Measurements from ENCODE around the gene SPTLC2. TPM values are rescaled to one million over a fixed set of nuclear protein-coding genes. Genes with fewer than 3 reads are reported as not detected.

SPTLC2 gene
- total RNA-seq, 1 donor from 2014 or later, result 28.1 TPM

GRCh38 chr14:77489041-77489440 lies 127.4 kb downstream of the SPTLC2 start:
- H3K4me1 Mint-ChIP-seq (ENCODE audit: unreplicated experiment), result no peaks in the 10 kb centered on the region
- TF ChIP-seq, protein P1, sequence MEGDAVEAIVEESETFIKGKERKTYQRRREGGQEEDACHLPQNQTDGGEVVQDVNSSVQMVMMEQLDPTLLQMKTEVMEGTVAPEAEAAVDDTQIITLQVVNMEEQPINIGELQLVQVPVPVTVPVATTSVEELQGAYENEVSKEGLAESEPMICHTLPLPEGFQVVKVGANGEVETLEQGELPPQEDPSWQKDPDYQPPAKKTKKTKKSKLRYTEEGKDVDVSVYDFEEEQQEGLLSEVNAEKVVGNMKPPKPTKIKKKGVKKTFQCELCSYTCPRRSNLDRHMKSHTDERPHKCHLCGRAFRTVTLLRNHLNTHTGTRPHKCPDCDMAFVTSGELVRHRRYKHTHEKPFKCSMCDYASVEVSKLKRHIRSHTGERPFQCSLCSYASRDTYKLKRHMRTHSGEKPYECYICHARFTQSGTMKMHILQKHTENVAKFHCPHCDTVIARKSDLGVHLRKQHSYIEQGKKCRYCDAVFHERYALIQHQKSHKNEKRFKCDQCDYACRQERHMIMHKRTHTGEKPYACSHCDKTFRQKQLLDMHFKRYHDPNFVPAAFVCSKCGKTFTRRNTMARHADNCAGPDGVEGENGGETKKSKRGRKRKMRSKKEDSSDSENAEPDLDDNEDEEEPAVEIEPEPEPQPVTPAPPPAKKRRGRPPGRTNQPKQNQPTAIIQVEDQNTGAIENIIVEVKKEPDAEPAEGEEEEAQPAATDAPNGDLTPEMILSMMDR (IDR thresholded peaks at IDR 0.05), result no peak
- DNase-seq (ENCODE audit: extremely low spot score, unreplicated experiment), result no peak

GRCh38 chr14:77488558-77488957 lies 127.9 kb downstream of the SPTLC2 start:
- Mint-ChIP-seq H3K27me3 (ENCODE audit: unreplicated experiment) (peaks cover 2% of the 10 kb centered on the region), H3K4me1 (ENCODE audit: unreplicated experiment) (no peaks in the 10 kb centered on the region), H3K27ac (ENCODE audit: unreplicated experiment) (no peak overlapping the region), H3K9me3 (ENCODE audit: unreplicated experiment) (no peaks in the 10 kb centered on the region), H3K36me3 (ENCODE audit: unreplicated experiment) (no peaks in the 10 kb centered on the region), H3K4me3 (ENCODE audit: unreplicated experiment) (no peak overlapping the region)
- TF ChIP-seq, protein P1 (IDR thresholded peaks at IDR 0.05), result no peak
- no peak for DNase-seq (ENCODE audit: extremely low spot score, unreplicated experiment)

More at GRCh38 chr14:77489041-77489440, 127.4 kb downstream of the SPTLC2 start:
- Mint-ChIP-seq H3K4me3 (ENCODE audit: unreplicated experiment) (no peak overlapping the region), H3K27me3 (ENCODE audit: unreplicated experiment) (peaks cover 2% of the 10 kb centered on the region), H3K36me3 (ENCODE audit: unreplicated experiment) (no peaks in the 10 kb centered on the region), H3K27ac (ENCODE audit: unreplicated experiment) (no peak overlapping the region), H3K9me3 (ENCODE audit: unreplicated experiment) (no peaks in the 10 kb centered on the region)

DNA sequence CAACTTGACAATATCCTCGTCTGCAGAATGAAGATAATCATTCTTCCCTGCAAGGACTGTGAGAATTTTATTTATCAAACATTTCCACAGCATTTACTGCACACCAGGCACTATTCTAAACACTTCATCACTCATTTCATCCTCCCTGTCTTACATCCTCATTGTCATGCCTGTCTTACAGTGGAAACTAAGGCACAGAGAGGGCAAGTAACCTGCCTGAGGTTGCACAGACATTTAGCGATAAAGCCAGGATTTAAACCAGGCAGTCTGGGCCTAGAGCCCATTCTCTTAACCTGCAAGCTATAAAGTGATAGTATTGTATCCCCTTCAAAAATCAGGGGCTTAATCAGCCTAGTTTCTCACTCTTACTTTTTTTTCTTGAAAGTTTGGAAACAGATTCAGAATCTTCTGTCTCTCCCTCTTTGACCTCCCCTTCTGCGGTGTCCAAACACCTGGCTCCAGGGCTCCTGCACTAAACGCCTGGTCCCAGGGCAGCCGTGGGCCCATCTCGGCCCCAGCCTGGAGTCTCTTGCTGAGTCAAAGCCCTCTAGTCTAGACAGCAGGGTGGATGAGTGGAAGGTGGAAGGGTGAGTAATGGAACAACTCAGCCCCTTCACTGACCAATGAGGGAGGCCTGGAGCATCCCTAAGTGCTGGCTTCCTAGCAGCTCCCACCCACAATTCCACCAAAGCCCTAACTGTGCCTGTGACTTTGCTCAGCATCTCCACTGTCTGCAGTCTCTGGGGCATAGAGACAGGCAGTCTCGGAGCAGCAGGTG lies 130.3 kb downstream of the SPTLC2 start:
- no peaks in the 10 kb centered on the region for H3K9me3 Mint-ChIP-seq (ENCODE audit: unreplicated experiment)
- H3K27me3 Mint-ChIP-seq (ENCODE audit: unreplicated experiment), result peaks cover 2% of the 10 kb centered on the region
- no peaks in the 10 kb centered on the region for H3K36me3 Mint-ChIP-seq (ENCODE audit: unreplicated experiment)
- no peaks in the 10 kb centered on the region for H3K4me1 Mint-ChIP-seq (ENCODE audit: unreplicated experiment)
- H3K4me3 Mint-ChIP-seq (ENCODE audit: unreplicated experiment), result no peak overlapping the region
- no peak for DNase-seq (ENCODE audit: extremely low spot score, unreplicated experiment)
- H3K27ac Mint-ChIP-seq (ENCODE audit: unreplicated experiment), result no peak overlapping the region
- TF ChIP-seq, protein P1 (IDR thresholded peaks at IDR 0.05), result no peak

- no peaks in the 10 kb centered on the region for H3K27me3 Mint-ChIP-seq (ENCODE audit: unreplicated experiment)
- DNase-seq (ENCODE audit: extremely low spot score, unreplicated experiment), result no peak
- no peaks in the 10 kb centered on the region for H3K36me3 Mint-ChIP-seq (ENCODE audit: unreplicated experiment)
- TF ChIP-seq, protein P1 (IDR thresholded peaks at IDR 0.05), result no peak
- no peaks in the 10 kb centered on the region for H3K4me1 Mint-ChIP-seq (ENCODE audit: unreplicated experiment)
- no peak overlapping the region for H3K27ac Mint-ChIP-seq (ENCODE audit: unreplicated experiment)
- no peak overlapping the region for H3K4me3 Mint-ChIP-seq (ENCODE audit: unreplicated experiment)
- H3K9me3 Mint-ChIP-seq (ENCODE audit: unreplicated experiment), result no peaks in the 10 kb centered on the region
Observed at GRCh38 chr14:77485256-77485655, 131.2 kb downstream of the SPTLC2 start.

GRCh38 chr14:77482422-77482821 lies 134.0 kb downstream of the SPTLC2 start:
- peaks cover under 1% of the 10 kb centered on the region for H3K27me3 Mint-ChIP-seq (ENCODE audit: unreplicated experiment)
- H3K4me1 Mint-ChIP-seq (ENCODE audit: unreplicated experiment), result no peaks in the 10 kb centered on the region

More at GRCh38 chr14:77482422-77482821, 134.0 kb downstream of the SPTLC2 start:
- Mint-ChIP-seq H3K27ac (ENCODE audit: unreplicated experiment) (no peak overlapping the region), H3K36me3 (ENCODE audit: unreplicated experiment) (no peaks in the 10 kb centered on the region), H3K4me3 (ENCODE audit: unreplicated experiment) (no peak overlapping the region), H3K9me3 (ENCODE audit: unreplicated experiment) (no peaks in the 10 kb centered on the region)
- TF ChIP-seq, protein P1 (IDR thresholded peaks at IDR 0.05), result no peak
- no peak for DNase-seq (ENCODE audit: extremely low spot score, unreplicated experiment)
